ENCODE measurements around the gene RCC2. TPM values are rescaled to one million over a fixed set of nuclear protein-coding genes. Genes with fewer than 3 reads are reported as not detected.

RCC2 gene
- total RNA-seq = 129 TPM in 2 replicates

DNA sequence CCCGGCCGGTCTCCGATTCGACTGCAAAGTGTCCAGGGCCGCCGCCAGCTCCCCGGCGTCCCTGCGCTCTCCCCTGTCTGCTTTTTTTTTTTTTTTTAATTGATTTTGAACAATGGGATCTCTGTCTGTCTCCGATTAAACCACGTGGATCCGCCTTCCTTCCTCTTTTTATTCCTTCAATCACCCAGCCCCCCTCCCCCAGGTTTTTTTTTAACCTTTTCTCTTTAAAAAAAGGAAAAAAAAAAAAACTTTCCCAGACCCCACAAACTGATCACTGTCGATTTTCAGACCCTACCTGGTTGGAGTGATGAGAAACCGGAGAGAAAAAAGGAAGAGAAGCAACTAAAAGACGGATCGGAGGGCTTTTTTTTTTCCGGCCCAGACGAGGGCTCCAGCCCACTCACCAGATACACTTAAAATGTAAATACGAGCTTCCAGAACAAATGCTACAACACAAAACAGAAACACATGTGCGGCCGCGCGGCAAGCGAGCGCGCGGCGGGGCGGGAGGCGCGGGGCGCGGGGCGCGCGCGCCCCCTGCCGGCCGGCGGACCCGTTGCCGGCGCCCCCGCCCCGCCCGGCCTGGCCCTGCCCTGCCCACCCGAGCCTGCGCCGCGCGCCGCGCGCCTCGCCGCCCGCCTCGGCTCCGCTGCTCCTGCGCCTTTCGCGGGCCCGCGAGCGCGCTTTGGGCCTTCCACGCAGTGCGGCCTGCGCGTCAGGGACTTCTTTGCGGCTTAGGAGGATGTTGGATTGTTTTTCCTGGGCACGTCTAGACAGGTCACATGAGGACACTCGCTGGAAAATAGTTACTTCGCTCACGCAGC, at the start of gene RCC2:
TSS of gene RCC2 (minus strand) at position 428 of the 824 bp plus-strand sequence. CDS start 1,163 bp downstream, outside the sequence.

DNA sequence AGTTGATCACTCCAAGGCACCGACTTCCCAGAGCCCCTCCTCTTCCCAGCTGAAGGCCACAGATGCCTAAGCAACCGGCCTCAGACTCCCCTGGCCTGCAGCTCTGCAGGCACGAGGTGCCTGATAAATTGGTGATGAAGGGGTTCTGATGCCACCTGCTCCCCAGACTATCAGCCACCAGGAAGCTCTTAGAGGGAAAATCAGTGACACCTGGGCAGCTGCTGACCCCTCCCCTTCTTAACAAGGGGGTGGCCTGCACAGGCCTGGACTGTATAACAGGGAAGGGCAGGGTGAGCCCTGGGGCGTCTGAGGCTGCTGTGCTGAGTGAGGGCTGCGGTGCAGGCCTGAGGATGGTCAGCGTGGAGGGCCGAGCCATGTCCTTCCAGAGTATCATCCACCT, 67.6 kb downstream of the RCC2 start, which contains the start of gene PADI6:
TSS of gene PADI6 (plus strand) at position 301 of the 400 bp plus-strand sequence. CDS start at position 351, 50 bp downstream.

Other genes starting within 250 kb of the RCC2 start
- not detected in 2 replicates for gene PADI1, start 234.5 kb downstream of the RCC2 start, total RNA-seq
- not detected in 2 replicates for gene PADI3, start 190.6 kb downstream of the RCC2 start, total RNA-seq
- gene PADI4, start 131.5 kb downstream of the RCC2 start, total RNA-seq = not detected in 2 replicates
- gene PADI6, start 67.5 kb downstream of the RCC2 start, total RNA-seq = not detected in 2 replicates
- gene ARHGEF10L, start 100.0 kb upstream of the RCC2 start, total RNA-seq = 0.67 and 0.98 TPM in 2 replicates